ENCODE results near the gene EMILIN1. TPM values are rescaled to one million over a fixed set of nuclear protein-coding genes. Genes with fewer than 3 reads are reported as not detected.

Gene EMILIN1
- total and polyA plus RNA-seq, 2 of the 4 experiments (the other 2 are of a cell fraction): 26.5 to 95.6 TPM

- Histone ChIP-seq H4K20me1 (ENCODE audit: insufficient read depth, low read length) (peaks cover 14% of the 10 kb centered on the region), H3K14ac (replicated peaks; ENCODE audit: low read depth, low read length) (no peak overlapping the region), H3K23ac (ENCODE audit: low read depth, low read length) (no peak overlapping the region), H3K4ac (ENCODE audit: low read depth, low read length) (no peak overlapping the region), H4K5ac (ENCODE audit: low read depth, low read length) (no peak overlapping the region), H3K56ac (ENCODE audit: extremely low read depth, insufficient read depth, low read length) (no peak overlapping the region), H4K8ac (ENCODE audit: low read depth in 2 of 2, low read length in 2 of 2) (no peak overlapping the region), H3K4me2 (ENCODE audit: low read depth, low read length) (no peak overlapping the region), H3K79me1 (ENCODE audit: low read depth in 1 of 2, low read length in 2 of 2) (peaks cover 3 to 54% of the 10 kb centered on the region in 2 experiments; a peak in 3 of 4 replicates), H3K18ac (ENCODE audit: low read depth, low read length) (no peak overlapping the region), H2AFZ (replicated peaks; ENCODE audit: low read length, poor library complexity) (no peak overlapping the region), H4K91ac (ENCODE audit: insufficient read depth, low read depth, low read length) (no peak overlapping the region), H2BK120ac (ENCODE audit: low read depth, low read length) (no peak overlapping the region), H2BK15ac (ENCODE audit: low read depth, low read length) (no peak overlapping the region), H3K9me1 (ENCODE audit: insufficient read depth, low read length) (peaks cover 7% of the 10 kb centered on the region), H3K9me3 (ENCODE audit: control insufficient read depth, insufficient read depth, low read length) (no peaks in the 10 kb centered on the region), H2AK9ac (replicated peaks; ENCODE audit: low read depth, low read length, poor library complexity) (no peak overlapping the region), H2BK5ac (ENCODE audit: low read depth, low read length, poor library complexity, severe bottlenecking) (no peak overlapping the region), H3K36me3 (ENCODE audit: control insufficient read depth, insufficient read depth, low read length) (peaks cover 29% of the 10 kb centered on the region; the same call in 1 of the 2 replicates), H3K27ac (ENCODE audit: insufficient read depth, low read length) (no peak overlapping the region), H3K4me1 (ENCODE audit: control insufficient read depth, insufficient read depth, low read length) (peaks cover 22% of the 10 kb centered on the region), H3K4me3 (ENCODE audit: insufficient read depth, low read depth, low read length) (no peak overlapping the region), H2BK20ac (ENCODE audit: low read depth, low read length) (no peak overlapping the region), H3K27me3 (ENCODE audit: control insufficient read depth, insufficient read depth, low read length) (no peaks in the 10 kb centered on the region), H3K9ac (ENCODE audit: low read depth, low read length) (no peak overlapping the region), H2AK5ac (ENCODE audit: low read depth, low read length) (no peak overlapping the region)
- dilution Hi-C loops (cut with HindIII; ENCODE audit: low sequenced_read_pairs, unreplicated experiment) (no loop called here), in situ Hi-C loops (cut with MboI; ENCODE audit: low sequenced_read_pairs) (no loop called here), intact Hi-C loops (cut with micrococcal nuclease) (loop anchor here (1.0 kb wide), 1 partner anchor 32 kb away; no protein-coding TSS in a partner anchor)
- no peak for TF ChIP-seq NFE2L2 (IDR thresholded peaks at IDR 0.05; ENCODE audit: low read depth, low read length)
- TF ChIP-seq CEBPB (IDR thresholded peaks at IDR 0.05; ENCODE audit: low read depth, low read length): no peak
- TF ChIP-seq MAZ (IDR thresholded peaks at IDR 0.05; ENCODE audit: borderline replicate concordance, low read depth, low read length): no peak
- TF ChIP-seq ELK1 (IDR thresholded peaks at IDR 0.05; ENCODE audit: borderline replicate concordance, low read depth, low read length): no peak
- TF ChIP-seq, protein P1, sequence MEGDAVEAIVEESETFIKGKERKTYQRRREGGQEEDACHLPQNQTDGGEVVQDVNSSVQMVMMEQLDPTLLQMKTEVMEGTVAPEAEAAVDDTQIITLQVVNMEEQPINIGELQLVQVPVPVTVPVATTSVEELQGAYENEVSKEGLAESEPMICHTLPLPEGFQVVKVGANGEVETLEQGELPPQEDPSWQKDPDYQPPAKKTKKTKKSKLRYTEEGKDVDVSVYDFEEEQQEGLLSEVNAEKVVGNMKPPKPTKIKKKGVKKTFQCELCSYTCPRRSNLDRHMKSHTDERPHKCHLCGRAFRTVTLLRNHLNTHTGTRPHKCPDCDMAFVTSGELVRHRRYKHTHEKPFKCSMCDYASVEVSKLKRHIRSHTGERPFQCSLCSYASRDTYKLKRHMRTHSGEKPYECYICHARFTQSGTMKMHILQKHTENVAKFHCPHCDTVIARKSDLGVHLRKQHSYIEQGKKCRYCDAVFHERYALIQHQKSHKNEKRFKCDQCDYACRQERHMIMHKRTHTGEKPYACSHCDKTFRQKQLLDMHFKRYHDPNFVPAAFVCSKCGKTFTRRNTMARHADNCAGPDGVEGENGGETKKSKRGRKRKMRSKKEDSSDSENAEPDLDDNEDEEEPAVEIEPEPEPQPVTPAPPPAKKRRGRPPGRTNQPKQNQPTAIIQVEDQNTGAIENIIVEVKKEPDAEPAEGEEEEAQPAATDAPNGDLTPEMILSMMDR (conservative IDR thresholded peaks at IDR 0.05; ENCODE audit: low read depth, low read length): no peak
- TF ChIP-seq CHD1 (IDR thresholded peaks at IDR 0.05; ENCODE audit: low read depth, low read length): no peak
- no TSS peak for BruUV-seq (replicated peaks)
- DNase-seq: no peak
- no peak for ATAC-seq (ENCODE audit: low read depth)
- ChIA-PET POLR2A (ENCODE audit: unreplicated experiment) (no interaction called here), CTCF (no interaction called here)
- WGBS, 2 experiments (ENCODE audit: extremely low coverage in 2 of 2, insufficient read length in 1 of 2): 91% methylated on average over 23 of the region's 38 CpGs; no CpG with 5 or more reads in 1 of the 2 experiments
Measured at GRCh38 chr2:27081984-27082772, 3.8 kb downstream of the EMILIN1 start.

All from IMR-90 (cell line).